Measurements from ENCODE around the gene B4GALT5. TPM values are rescaled to one million over a fixed set of nuclear protein-coding genes. Genes with fewer than 3 reads are reported as not detected.

The B4GALT5 gene
- total and polyA plus RNA-seq, 12 donors = 14.2 to 137 (median 69.1) TPM

GRCh38 chr20:49659056-49659455, 54.6 kb downstream of the B4GALT5 start:
- 47 to 70% (median 63%) methylated on average over 3 of the region's 3 CpGs for WGBS, 4 donors
- H3K4me3 ChIP-seq = no peak overlapping the region
- H3K27me3 ChIP-seq = no peaks in the 10 kb centered on the region
- intact Hi-C loops (cut with DNase I) = no loop called here
- TF ChIP-seq POLR2A (IDR thresholded peaks at IDR 0.05) (no peak), CTCF (IDR thresholded peaks at IDR 0.05) (no peak)
- H3K36me3 ChIP-seq (replicated peaks in 1 of 2) = peaks cover 0 to 14% of the 10 kb centered on the region in 2 donors
- peak overlapping the region in 1 of 5 donors; percentile 77 for H3K27ac ChIP-seq
- no peak for DNase-seq
- no peaks in the 10 kb centered on the region for H3K9me3 ChIP-seq (replicated peaks in 1 of 3)
- H3K4me1 ChIP-seq (replicated peaks in 1 of 2) = peaks cover 27 to 79% of the 10 kb centered on the region in 2 donors

GRCh38 chr20:49658508-49658907, 55.2 kb downstream of the B4GALT5 start:
- no peaks in the 10 kb centered on the region for H3K9me3 ChIP-seq (replicated peaks in 1 of 3)
- no peak for DNase-seq
- H3K27ac ChIP-seq = peak overlapping the region in 3 of 5 donors; percentile 56 to 79 (median 77)
- intact Hi-C loops (cut with DNase I) = no loop called here
- H3K4me1 ChIP-seq (replicated peaks in 1 of 2) = peaks cover 27 to 79% of the 10 kb centered on the region in 2 donors
- H3K4me3 ChIP-seq = no peak overlapping the region
- WGBS, 4 donors = 69 to 89% (median 76%) methylated on average over 2 of the region's 2 CpGs
- TF ChIP-seq CTCF (IDR thresholded peaks at IDR 0.05) = no peak
- TF ChIP-seq POLR2A (IDR thresholded peaks at IDR 0.05) = no peak
- peaks cover 0 to 20% of the 10 kb centered on the region in 2 donors for H3K36me3 ChIP-seq (replicated peaks in 1 of 2)
- no peaks in the 10 kb centered on the region for H3K27me3 ChIP-seq

GRCh38 chr20:49657118-49657901, 56.4 kb downstream of the B4GALT5 start:
- H3K27ac ChIP-seq = peak overlapping the region in 4 of 5 donors; percentile 1 to 79 (median 66)

More at GRCh38 chr20:49657118-49657901, 56.4 kb downstream of the B4GALT5 start:
- H3K4me3 ChIP-seq = no peak overlapping the region
- H3K4me1 ChIP-seq (replicated peaks in 1 of 2) = peaks cover 27 to 69% of the 10 kb centered on the region in 2 donors
- H3K36me3 ChIP-seq (replicated peaks in 1 of 2) = peaks cover 0 to 32% of the 10 kb centered on the region in 2 donors
- 35 to 49% (median 41%) methylated on average over 8 of the region's 8 CpGs for WGBS, 4 donors
- H3K27me3 ChIP-seq = no peaks in the 10 kb centered on the region
- DNase-seq = peak in 3 of 7 donors; percentile 52 to 65 (median 53)
- no peaks in the 10 kb centered on the region for H3K9me3 ChIP-seq (replicated peaks in 1 of 3)
- TF ChIP-seq CTCF (IDR thresholded peaks at IDR 0.05) = no peak
- no peak for TF ChIP-seq POLR2A (IDR thresholded peaks at IDR 0.05)
- intact Hi-C loops (cut with DNase I) = no loop called here
